Activated naive CD4-positive, alpha-beta T cell treated with anti-CD3 and anti-CD28 coated beads for 36 hours (primary cell): ENCODE results near the gene MYO10. TPM values are rescaled to one million over a fixed set of nuclear protein-coding genes. Genes with fewer than 3 reads are reported as not detected.
A peak's percentile ranks its signal among the peaks of the same experiment; 100 is the strongest.

Experiments
- CTCF ChIA-PET: fragments of 350-600 bp; sonication (Branson Sonifier 250); formaldehyde crosslinking; loops from one replicate; lab custom pipeline; 2021; ENCODE audit warnings: antibody characterized with exemption; lab: Charles Lee
- DNase-seq: peaks from one replicate; pipeline ENCODE4 v3.0.0-alpha.2; 2020
- H3K27ac Mint-ChIP-seq: one replicate; pipeline ENCODE4 v1.8.0; 2021; ENCODE audit warnings: mild to moderate bottlenecking, mixed read lengths
- H3K27me3 Mint-ChIP-seq: one replicate; pipeline ENCODE4 v1.8.0; 2021; ENCODE audit warnings: low read depth, mixed read lengths
- H3K36me3 Mint-ChIP-seq: one replicate; pipeline ENCODE4 v1.8.0; 2021; ENCODE audit warnings: low read depth, mixed read lengths
- H3K4me1 Mint-ChIP-seq: one replicate; pipeline ENCODE4 v1.8.0; 2021; ENCODE audit warnings: low read depth, mixed read lengths
- H3K4me3 Mint-ChIP-seq: one replicate; pipeline ENCODE4 v1.8.0; 2021; ENCODE audit warnings: mild to moderate bottlenecking, moderate library complexity, mixed read lengths
- H3K9me3 Mint-ChIP-seq: one replicate; pipeline ENCODE4 v1.8.0; 2021; ENCODE audit warnings: mixed read lengths
- intact Hi-C: fragments of 100-400 bp; cut with micrococcal nuclease; formaldehyde crosslinking; loops from one replicate; pipeline ENCODE4 v1.15.1; 2023
- total RNA-seq, 2 experiments: library from RNA; stranded (reverse); gene quantifications; one replicate each; pipeline ENCODE4 v1.2.3, GENCODE V29; 2021

The MYO10 gene
- total RNA-seq, 2 experiments from 2014 or later: 0.05 to 0.27 TPM

DNA sequence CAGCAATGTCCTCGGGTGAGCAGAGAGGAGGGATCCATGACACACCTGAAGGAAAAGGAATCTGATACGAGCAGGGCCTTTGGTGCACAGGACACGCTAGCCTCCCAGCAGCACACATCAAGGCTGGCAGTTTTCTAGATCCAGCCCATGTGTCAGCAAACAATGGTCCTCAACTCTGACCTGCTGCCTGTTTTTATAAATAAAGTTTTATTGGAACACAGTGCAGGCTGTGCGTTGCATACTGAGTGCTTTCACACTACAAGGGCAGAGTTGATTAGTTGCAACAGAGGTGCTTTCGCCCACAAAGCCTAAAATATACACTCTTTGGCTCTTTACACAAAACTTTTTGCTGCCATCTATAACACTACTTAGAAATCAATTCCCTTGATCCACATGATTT lies 147.1 kb downstream of the MYO10 start:
- DNase-seq: no peak
- Mint-ChIP-seq H3K4me3 (no peak overlapping the region), H3K27ac (no peak overlapping the region), H3K9me3 (no peaks in the 10 kb centered on the region), H3K36me3 (no peaks in the 10 kb centered on the region), H3K4me1 (peaks cover 21% of the 10 kb centered on the region), H3K27me3 (no peaks in the 10 kb centered on the region)
- CTCF ChIA-PET: interaction anchor here (1.1 to 1.4 kb wide), 2 partner anchors 344 to 400 kb away, joined by 3 read pairs; no protein-coding TSS in a partner anchor
- intact Hi-C loops: loop anchor here (10.0 kb wide), 1 partner anchor 94 kb away; no protein-coding TSS in a partner anchor

DNA sequence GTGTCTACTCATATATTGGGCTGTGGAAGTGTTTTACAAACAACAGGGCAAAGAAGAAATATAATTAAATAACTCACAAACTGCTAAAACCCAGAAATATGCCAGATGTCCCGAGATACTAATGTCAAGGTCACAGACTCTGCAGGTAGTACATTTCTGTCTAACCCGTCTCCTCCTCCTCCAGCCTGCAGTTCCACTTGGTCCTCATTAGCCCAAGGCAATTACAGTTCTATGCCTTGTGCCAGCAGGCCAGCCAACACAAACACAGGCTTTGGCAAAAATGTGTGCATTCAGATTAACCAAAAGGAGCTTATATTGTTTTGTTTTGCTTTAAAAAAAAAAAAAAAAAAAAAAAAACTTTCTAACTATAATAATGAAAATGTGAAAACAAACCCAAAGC lies 148.8 kb downstream of the MYO10 start:
- H3K36me3 Mint-ChIP-seq: no peaks in the 10 kb centered on the region
- no peak for DNase-seq
- H3K9me3 Mint-ChIP-seq: no peaks in the 10 kb centered on the region
- CTCF ChIA-PET: interaction anchor here (0.6 to 1.0 kb wide), 4 partner anchors 25 to 397 kb away, joined by 3 read pairs; no protein-coding TSS in a partner anchor
- no peaks in the 10 kb centered on the region for H3K27me3 Mint-ChIP-seq
- H3K4me3 Mint-ChIP-seq: no peak overlapping the region
- H3K27ac Mint-ChIP-seq: no peak overlapping the region
- intact Hi-C loops: loop anchor here (10.0 kb wide), 1 partner anchor 92 kb away; no protein-coding TSS in a partner anchor
- peaks cover 25% of the 10 kb centered on the region for H3K4me1 Mint-ChIP-seq

DNA sequence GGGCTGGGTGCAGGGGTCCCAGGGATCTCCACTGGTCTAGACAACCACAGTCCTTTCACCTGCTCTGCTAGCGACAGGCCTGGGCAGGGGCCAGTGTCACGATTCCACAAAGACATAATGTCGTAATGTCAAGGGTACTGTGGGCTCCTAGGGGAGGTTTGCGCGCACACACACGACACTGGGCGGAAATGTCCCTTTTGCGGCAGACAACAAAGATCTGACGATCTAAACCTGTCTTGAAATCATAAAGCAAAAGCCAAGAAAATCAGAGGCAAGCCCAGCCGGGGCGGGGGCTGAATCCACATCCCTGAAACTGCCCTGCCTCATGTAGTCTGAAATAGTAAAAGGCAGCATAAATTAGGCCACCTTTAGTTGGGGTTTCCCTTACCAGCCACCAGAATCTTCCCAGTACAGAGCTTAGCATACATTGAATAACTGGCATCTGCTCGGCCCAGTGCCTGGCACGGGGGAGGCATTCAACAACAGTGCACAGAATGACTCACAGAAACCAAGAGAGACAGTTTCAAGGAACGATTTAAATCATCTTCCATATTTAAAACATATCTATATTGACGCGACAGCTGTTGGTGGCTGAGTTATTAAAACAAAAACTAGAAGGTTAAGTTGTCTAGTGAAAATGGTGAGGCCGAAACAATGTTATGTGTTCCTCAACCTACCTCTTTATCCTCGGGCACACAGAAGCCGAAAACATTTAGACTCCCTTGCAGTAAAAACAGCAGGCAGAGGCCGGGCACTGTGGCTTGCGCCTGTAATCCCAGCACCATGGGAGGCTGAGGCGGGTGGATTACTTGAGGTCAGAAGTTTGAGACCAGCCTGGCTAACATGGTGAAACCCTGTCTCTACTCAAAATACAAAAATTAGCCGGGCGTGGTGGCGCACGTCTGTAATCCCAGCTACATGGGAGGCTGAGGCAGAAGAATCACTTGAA lies 151.0 kb downstream of the MYO10 start:
- H3K9me3 Mint-ChIP-seq: no peaks in the 10 kb centered on the region
- DNase-seq: peak; percentile 70
- H3K27ac Mint-ChIP-seq: no peak overlapping the region
- peaks cover 18% of the 10 kb centered on the region for H3K4me1 Mint-ChIP-seq
- no peak overlapping the region for H3K4me3 Mint-ChIP-seq
- no peaks in the 10 kb centered on the region for H3K27me3 Mint-ChIP-seq
- CTCF ChIA-PET: interaction anchor here (0.6 to 1.2 kb wide), 2 partner anchors 262 to 405 kb away, joined by 3 to 4 read pairs; no protein-coding TSS in a partner anchor
- no peaks in the 10 kb centered on the region for H3K36me3 Mint-ChIP-seq
- intact Hi-C loops: loop anchor here (1.0 to 10.0 kb wide), 4 partner anchors 90 to 396 kb away; no protein-coding TSS in a partner anchor

DNA sequence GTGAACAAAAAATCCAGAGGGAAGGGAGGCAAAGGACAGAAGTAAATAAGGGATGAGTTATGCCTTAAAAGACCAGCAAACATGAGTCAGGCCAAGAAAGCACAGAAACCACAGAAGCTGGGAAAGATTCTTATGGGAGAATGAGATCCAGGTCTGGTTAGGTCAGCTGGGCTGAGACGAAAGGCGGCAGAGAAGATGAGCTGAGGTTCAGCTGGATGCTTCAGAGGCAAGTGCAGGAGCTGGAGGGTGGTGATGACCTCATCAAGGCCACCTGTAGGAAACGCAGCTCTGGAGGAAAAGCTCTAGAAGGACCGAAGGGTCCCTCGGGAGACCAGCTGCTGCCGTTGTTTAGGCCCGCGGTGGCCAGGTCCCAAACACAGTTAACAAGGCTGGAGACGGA lies 152.0 kb downstream of the MYO10 start:
- Mint-ChIP-seq H3K9me3 (no peaks in the 10 kb centered on the region), H3K27me3 (no peaks in the 10 kb centered on the region), H3K27ac (no peak overlapping the region), H3K36me3 (no peaks in the 10 kb centered on the region), H3K4me1 (peaks cover 18% of the 10 kb centered on the region), H3K4me3 (no peak overlapping the region)
- DNase-seq: no peak
- CTCF ChIA-PET: no interaction called here
- intact Hi-C loops: loop anchor here (2.0 to 10.0 kb wide), 2 partner anchors 89 to 317 kb away; no protein-coding TSS in a partner anchor

DNA sequence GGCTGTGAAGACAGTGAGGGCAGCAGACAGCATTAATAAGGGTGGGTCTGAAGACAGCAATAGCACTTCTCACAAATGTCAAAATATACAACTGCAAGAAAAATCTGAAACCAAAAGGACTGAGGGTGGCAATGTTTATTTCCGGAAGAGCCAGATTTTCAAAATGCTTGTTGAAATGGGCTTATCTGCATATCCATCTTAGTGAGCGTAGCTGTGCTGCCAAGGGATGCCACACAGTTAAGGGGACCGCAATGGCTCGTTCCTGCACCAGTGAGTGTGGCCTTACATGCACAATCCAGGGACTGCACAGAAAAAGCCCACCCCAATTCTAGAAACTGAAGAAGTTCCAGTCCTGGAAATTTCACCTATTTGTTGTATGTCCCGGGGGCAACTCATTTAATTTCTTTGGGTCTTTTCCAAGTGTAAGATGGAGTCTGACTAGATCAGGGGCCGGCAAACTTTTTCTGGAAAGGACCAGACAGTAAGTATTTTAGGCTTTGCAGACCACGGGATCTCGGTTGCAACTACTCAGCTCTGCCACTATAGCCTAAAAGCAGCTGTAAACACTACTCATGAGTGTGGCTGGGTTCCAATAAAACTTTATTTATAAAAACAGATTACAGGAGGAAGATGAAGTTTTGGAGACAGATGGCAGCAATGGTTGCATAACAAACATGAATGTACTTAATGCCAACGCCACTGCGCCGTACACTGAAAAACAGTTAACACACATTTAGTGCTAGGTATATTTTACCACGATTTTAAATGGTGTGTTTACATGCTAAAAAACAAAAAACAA lies 154.1 kb downstream of the MYO10 start:
- H3K4me1 Mint-ChIP-seq: peaks cover 18% of the 10 kb centered on the region
- CTCF ChIA-PET: interaction anchor here (0.6 kb wide), 2 partner anchors 13 to 303 kb away, joined by 3 read pairs; no protein-coding TSS in a partner anchor
- H3K36me3 Mint-ChIP-seq: no peaks in the 10 kb centered on the region
- H3K9me3 Mint-ChIP-seq: no peaks in the 10 kb centered on the region
- H3K27me3 Mint-ChIP-seq: no peaks in the 10 kb centered on the region
- no peak overlapping the region for H3K27ac Mint-ChIP-seq
- intact Hi-C loops: loop anchor here (10.0 kb wide), 1 partner anchor 87 kb away; no protein-coding TSS in a partner anchor
- no peak for DNase-seq
- H3K4me3 Mint-ChIP-seq: no peak overlapping the region

DNA sequence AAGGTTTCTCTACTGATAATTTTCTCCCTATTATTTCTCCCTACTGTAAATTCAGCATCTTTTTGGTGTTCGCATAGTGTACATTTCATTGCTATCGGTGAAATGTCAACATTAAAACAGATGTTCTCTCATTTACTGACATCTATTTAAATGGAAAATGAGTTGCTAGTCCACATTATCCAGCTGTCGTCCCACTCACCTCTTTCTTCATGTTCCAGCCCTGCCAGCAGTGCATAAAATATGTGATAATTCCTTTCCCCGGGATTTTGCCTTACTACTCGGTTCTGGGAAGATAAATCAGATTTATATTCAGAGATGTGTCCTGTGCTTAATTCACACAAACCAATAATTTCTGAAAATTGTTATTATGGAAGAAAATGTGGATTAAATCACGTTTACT lies 155.8 kb downstream of the MYO10 start:
- intact Hi-C loops: loop anchor here (10.0 kb wide), 1 partner anchor 86 kb away; no protein-coding TSS in a partner anchor
- no peak for DNase-seq
- Mint-ChIP-seq H3K36me3 (no peaks in the 10 kb centered on the region), H3K4me3 (no peak overlapping the region), H3K27ac (no peak overlapping the region), H3K27me3 (no peaks in the 10 kb centered on the region), H3K4me1 (peaks cover 16% of the 10 kb centered on the region), H3K9me3 (no peaks in the 10 kb centered on the region)
- CTCF ChIA-PET: interaction anchor here (0.7 kb wide), 1 partner anchor 1533 kb away, joined by 3 read pairs; no protein-coding TSS in a partner anchor

DNA sequence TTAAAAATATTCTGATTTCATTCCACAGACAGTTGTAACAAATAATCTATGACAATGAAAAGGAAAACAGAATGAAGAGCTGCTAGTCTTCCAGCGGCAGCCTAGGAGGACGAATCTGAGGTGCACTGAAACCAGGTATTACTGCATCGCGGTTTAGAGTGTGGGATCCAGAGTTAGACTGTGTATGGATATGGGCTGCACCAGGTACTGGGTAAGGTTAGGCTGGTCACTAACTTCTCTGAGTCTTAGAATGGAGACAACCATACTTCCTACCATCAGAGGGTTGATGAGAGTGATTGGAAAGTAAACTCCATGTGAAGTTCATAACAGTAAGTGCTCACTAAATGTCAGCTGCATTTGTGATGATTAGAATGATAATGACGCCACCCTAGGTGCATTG lies 158.7 kb downstream of the MYO10 start:
- no peaks in the 10 kb centered on the region for H3K36me3 Mint-ChIP-seq
- no peaks in the 10 kb centered on the region for H3K4me1 Mint-ChIP-seq
- CTCF ChIA-PET: interaction anchor here (1.0 kb wide), 1 partner anchor 87 kb away, joined by 3 read pairs; no protein-coding TSS in a partner anchor
- DNase-seq: no peak
- intact Hi-C loops: no loop called here
- H3K27me3 Mint-ChIP-seq: no peaks in the 10 kb centered on the region
- no peak overlapping the region for H3K27ac Mint-ChIP-seq
- no peak overlapping the region for H3K4me3 Mint-ChIP-seq
- H3K9me3 Mint-ChIP-seq: no peaks in the 10 kb centered on the region

DNA sequence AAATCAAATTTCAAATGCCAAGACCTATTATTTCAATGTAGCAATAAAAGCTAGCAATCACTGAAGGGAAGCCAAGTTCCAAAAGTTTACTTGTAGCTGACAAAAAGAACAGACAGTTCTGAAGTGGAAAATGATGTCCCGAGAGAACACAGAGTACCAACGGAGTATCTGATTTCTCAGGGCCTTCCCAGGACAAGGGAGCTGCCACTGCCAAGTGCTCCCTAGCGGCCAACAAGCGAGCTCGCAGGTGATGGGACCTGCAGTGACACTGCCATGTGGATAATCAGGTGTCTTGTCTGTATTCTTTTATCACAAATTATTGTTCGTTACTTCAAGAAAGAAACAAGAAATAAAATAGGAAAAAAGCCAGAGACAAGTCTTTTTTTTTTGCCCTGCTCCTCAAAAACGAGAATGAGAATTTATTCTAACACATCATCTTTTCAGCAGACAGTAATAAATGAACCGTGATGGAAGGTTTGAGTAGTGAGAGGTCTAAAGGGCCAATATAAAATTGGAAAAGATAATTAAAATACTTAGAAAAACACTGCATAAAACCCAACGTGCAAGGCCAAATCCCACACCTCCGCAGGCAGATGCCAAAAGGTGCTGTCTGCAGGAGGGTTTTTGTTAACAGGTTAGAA lies 159.4 kb downstream of the MYO10 start:
- intact Hi-C loops: no loop called here
- CTCF ChIA-PET: no interaction called here
- Mint-ChIP-seq H3K27me3 (no peaks in the 10 kb centered on the region), H3K4me1 (no peaks in the 10 kb centered on the region), H3K36me3 (no peaks in the 10 kb centered on the region), H3K9me3 (no peaks in the 10 kb centered on the region), H3K27ac (no peak overlapping the region), H3K4me3 (no peak overlapping the region)
- no peak for DNase-seq

DNA sequence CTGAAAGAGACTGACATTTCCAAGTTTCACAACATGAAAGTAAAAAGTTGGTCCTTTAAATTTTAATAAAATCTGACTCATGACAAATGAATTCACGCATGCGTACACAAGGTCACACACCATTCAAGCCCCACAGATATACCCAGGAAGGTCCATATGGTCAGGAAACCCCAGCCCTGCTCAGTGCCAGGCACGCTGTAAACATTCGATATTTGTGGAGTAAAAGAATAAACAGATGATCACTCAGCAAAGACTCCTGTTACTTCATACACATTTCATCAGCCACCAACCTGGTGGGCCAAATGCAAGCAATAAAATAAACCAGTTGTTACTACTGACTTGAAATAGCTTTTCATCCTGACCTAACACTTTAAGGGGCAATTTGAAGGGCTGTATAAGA lies 161.3 kb downstream of the MYO10 start:
- intact Hi-C loops: no loop called here
- Mint-ChIP-seq H3K27ac (no peak overlapping the region), H3K9me3 (no peaks in the 10 kb centered on the region), H3K4me3 (no peak overlapping the region), H3K27me3 (no peaks in the 10 kb centered on the region), H3K36me3 (no peaks in the 10 kb centered on the region), H3K4me1 (no peaks in the 10 kb centered on the region)
- CTCF ChIA-PET: interaction anchor here (1.2 kb wide), 1 partner anchor 415 kb away, joined by 4 read pairs; no protein-coding TSS in a partner anchor
- DNase-seq: no peak

DNA sequence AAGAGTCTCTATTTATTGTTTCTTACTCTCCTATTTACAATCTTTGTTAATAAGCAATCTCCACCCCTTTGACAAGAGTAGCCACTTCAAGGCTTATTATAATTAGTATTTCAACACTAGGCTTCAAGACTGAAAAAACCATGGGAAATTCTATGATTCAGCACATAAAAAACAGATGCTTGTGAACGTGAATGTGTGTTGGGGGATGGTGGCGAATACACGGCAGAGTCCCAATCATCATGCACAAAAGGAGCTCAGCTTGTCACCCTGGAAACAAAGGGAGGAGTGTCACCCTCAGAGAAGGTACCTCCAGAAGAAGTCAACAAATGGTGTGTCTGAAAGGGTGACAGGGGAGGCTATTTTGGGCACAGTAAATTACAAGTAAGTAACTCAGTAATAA lies 162.1 kb downstream of the MYO10 start:
- DNase-seq: no peak
- H3K36me3 Mint-ChIP-seq: no peaks in the 10 kb centered on the region
- intact Hi-C loops: no loop called here
- no peaks in the 10 kb centered on the region for H3K4me1 Mint-ChIP-seq
- H3K9me3 Mint-ChIP-seq: no peaks in the 10 kb centered on the region
- H3K4me3 Mint-ChIP-seq: no peak overlapping the region
- H3K27me3 Mint-ChIP-seq: no peaks in the 10 kb centered on the region
- CTCF ChIA-PET: interaction anchor here (1.2 kb wide), 1 partner anchor 416 kb away, joined by 4 read pairs; no protein-coding TSS in a partner anchor
- H3K27ac Mint-ChIP-seq: no peak overlapping the region

DNA sequence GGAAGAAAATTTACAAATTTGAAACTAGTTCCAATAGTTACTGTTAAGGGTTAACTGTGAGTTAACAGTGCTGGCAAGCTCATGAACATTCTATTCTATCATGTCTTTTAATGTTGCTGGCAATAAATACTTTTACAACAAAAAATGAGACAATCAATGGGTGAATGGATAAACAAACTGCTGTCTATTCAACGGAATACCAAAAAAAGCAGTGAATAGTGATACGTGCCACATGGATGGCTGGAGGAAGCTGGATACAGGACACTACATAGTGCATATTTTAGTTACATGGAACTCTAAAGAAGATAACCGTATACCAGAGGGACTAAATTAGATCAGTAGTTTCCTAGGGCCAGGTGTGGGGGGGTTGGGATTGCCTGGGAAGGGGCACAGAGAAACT lies 163.5 kb downstream of the MYO10 start:
- H3K27ac Mint-ChIP-seq: no peak overlapping the region
- no peaks in the 10 kb centered on the region for H3K4me1 Mint-ChIP-seq
- CTCF ChIA-PET: no interaction called here
- DNase-seq: no peak
- H3K27me3 Mint-ChIP-seq: no peaks in the 10 kb centered on the region
- intact Hi-C loops: no loop called here
- H3K36me3 Mint-ChIP-seq: no peaks in the 10 kb centered on the region
- H3K4me3 Mint-ChIP-seq: no peak overlapping the region
- H3K9me3 Mint-ChIP-seq: no peaks in the 10 kb centered on the region
